ENCODE data around the gene SPTBN1. TPM values are rescaled to one million over a fixed set of nuclear protein-coding genes. Genes with fewer than 3 reads are reported as not detected.

The SPTBN1 gene
- total and polyA plus RNA-seq, 2 of the 13 experiments (the other 11 are each of a cell fraction or from before 2014, with no cell fraction given): 123 to 299 TPM

DNA sequence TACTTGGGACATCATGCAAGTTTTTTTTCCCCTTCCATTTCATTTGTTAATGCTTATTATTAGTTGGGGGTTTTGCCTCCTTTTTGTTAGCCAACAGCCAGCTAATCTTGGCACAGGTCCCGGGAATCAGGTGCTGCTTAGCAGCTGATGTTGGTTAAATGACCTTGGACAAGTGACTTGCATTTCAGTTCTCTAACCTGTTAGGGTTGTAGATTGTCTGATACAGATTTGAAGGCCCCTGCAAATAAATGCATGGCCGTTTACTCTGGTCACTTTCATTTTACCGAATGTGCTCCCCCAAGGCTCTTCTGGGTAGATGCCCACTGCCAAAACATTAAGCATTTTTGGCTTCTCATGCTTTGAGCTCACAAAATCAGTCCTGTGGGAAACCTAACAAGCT, 120.9 kb downstream of the SPTBN1 start (continued):
- TF ChIP-seq GZF1 (CRISPR knock-in tag; IDR thresholded peaks at IDR 0.05) (no peak), ZNF251 (CRISPR knock-in tag; IDR thresholded peaks at IDR 0.05) (no peak), RFX3 (CRISPR knock-in tag; IDR thresholded peaks at IDR 0.05) (no peak), GPN1 (CRISPR knock-in tag; IDR thresholded peaks at IDR 0.05; ENCODE audit: borderline replicate concordance) (no peak), KAT2B (IDR thresholded peaks at IDR 0.05; ENCODE audit: borderline replicate concordance, low read depth, low read length) (no peak), SAP130 (CRISPR knock-in tag; IDR thresholded peaks at IDR 0.05; ENCODE audit: low read depth) (peak; percentile 80), ZFP36L2 (CRISPR knock-in tag; IDR thresholded peaks at IDR 0.05) (no peak), ZNF75D (CRISPR knock-in tag; IDR thresholded peaks at IDR 0.05; ENCODE audit: borderline replicate concordance) (no peak), NKX3-1 (CRISPR knock-in tag; IDR thresholded peaks at IDR 0.05) (no peak), SMYD3 (CRISPR knock-in tag; IDR thresholded peaks at IDR 0.05) (no peak), ZNF337 (CRISPR knock-in tag; IDR thresholded peaks at IDR 0.05; ENCODE audit: borderline replicate concordance, low read depth) (0 out of 2 replicates have a peak, but pooled peaks have one; percentile 44), CBX1 (IDR thresholded peaks at IDR 0.05; ENCODE audit: low read depth) (no peak), SIN3B (IDR thresholded peaks at IDR 0.05; ENCODE audit: low read length) (no peak), ZNF230 (CRISPR knock-in tag; IDR thresholded peaks at IDR 0.05) (peak; percentile 55; the same call in 1 of the 2 replicates), ZNF841 (CRISPR knock-in tag; IDR thresholded peaks at IDR 0.05; ENCODE audit: borderline replicate concordance) (no peak), ZNF782 (CRISPR knock-in tag; IDR thresholded peaks at IDR 0.05; ENCODE audit: borderline replicate concordance) (no peak), DNMT3B (CRISPR knock-in tag; conservative IDR thresholded peaks at IDR 0.05) (no peak), MED13 (CRISPR knock-in tag; IDR thresholded peaks at IDR 0.05) (no peak), ESRRA (CRISPR knock-in tag; IDR thresholded peaks at IDR 0.05; ENCODE audit: low read depth) (0 out of 2 replicates have a peak, but pooled peaks have one; percentile 34), NFRKB (IDR thresholded peaks at IDR 0.05) (no peak), ZNF713 (CRISPR knock-in tag; IDR thresholded peaks at IDR 0.05) (no peak), ZNF460 (CRISPR knock-in tag; IDR thresholded peaks at IDR 0.05; ENCODE audit: borderline replicate concordance) (no peak)
- TF ChIP-seq, protein P1, sequence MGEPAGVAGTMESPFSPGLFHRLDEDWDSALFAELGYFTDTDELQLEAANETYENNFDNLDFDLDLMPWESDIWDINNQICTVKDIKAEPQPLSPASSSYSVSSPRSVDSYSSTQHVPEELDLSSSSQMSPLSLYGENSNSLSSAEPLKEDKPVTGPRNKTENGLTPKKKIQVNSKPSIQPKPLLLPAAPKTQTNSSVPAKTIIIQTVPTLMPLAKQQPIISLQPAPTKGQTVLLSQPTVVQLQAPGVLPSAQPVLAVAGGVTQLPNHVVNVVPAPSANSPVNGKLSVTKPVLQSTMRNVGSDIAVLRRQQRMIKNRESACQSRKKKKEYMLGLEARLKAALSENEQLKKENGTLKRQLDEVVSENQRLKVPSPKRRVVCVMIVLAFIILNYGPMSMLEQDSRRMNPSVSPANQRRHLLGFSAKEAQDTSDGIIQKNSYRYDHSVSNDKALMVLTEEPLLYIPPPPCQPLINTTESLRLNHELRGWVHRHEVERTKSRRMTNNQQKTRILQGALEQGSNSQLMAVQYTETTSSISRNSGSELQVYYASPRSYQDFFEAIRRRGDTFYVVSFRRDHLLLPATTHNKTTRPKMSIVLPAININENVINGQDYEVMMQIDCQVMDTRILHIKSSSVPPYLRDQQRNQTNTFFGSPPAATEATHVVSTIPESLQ (CRISPR knock-in tag; conservative IDR thresholded peaks at IDR 0.05): no peak
- TF ChIP-seq, protein P2, sequence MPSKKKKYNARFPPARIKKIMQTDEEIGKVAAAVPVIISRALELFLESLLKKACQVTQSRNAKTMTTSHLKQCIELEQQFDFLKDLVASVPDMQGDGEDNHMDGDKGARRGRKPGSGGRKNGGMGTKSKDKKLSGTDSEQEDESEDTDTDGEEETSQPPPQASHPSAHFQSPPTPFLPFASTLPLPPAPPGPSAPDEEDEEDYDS (CRISPR knock-in tag; IDR thresholded peaks at IDR 0.05): no peak
- TF ChIP-seq, protein P3, sequence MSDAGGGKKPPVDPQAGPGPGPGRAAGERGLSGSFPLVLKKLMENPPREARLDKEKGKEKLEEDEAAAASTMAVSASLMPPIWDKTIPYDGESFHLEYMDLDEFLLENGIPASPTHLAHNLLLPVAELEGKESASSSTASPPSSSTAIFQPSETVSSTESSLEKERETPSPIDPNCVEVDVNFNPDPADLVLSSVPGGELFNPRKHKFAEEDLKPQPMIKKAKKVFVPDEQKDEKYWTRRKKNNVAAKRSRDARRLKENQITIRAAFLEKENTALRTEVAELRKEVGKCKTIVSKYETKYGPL (CRISPR knock-in tag; IDR thresholded peaks at IDR 0.05): no peak
- TF ChIP-seq, protein P4, sequence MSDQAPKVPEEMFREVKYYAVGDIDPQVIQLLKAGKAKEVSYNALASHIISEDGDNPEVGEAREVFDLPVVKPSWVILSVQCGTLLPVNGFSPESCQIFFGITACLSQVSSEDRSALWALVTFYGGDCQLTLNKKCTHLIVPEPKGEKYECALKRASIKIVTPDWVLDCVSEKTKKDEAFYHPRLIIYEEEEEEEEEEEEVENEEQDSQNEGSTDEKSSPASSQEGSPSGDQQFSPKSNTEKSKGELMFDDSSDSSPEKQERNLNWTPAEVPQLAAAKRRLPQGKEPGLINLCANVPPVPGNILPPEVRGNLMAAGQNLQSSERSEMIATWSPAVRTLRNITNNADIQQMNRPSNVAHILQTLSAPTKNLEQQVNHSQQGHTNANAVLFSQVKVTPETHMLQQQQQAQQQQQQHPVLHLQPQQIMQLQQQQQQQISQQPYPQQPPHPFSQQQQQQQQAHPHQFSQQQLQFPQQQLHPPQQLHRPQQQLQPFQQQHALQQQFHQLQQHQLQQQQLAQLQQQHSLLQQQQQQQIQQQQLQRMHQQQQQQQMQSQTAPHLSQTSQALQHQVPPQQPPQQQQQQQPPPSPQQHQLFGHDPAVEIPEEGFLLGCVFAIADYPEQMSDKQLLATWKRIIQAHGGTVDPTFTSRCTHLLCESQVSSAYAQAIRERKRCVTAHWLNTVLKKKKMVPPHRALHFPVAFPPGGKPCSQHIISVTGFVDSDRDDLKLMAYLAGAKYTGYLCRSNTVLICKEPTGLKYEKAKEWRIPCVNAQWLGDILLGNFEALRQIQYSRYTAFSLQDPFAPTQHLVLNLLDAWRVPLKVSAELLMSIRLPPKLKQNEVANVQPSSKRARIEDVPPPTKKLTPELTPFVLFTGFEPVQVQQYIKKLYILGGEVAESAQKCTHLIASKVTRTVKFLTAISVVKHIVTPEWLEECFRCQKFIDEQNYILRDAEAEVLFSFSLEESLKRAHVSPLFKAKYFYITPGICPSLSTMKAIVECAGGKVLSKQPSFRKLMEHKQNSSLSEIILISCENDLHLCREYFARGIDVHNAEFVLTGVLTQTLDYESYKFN (CRISPR knock-in tag; conservative IDR thresholded peaks at IDR 0.05): 0 out of 2 replicates have a peak, but pooled peaks have one; percentile 33
